Activated B cell treated with CpG ODN at 0.5 μM for 24 hours (primary cell): ENCODE measurements around the gene TMEM248. TPM values are rescaled to one million over a fixed set of nuclear protein-coding genes. Genes with fewer than 3 reads are reported as not detected.
"Not testable (repeated sequence)": the region's sequence is repeated elsewhere in the genome, so short reads cannot be mapped to it uniquely, and the experiment has no call there.

Experiments
- ATAC-seq: fragments of 200-7000 bp; cut with Tn5 transposase; one replicate; pipeline ENCODE4 v1.10.0; 2021; ENCODE audit warnings: low read depth, mild to moderate bottlenecking, moderate library complexity
- CTCF ChIA-PET: fragments of 350-600 bp; sonication (Branson Sonifier 250); formaldehyde crosslinking; loops from one replicate; lab custom pipeline; 2021; ENCODE audit warnings: antibody characterized with exemption; lab: Charles Lee
- POLR2A ChIA-PET: fragments of 350-600 bp; sonication (Branson Sonifier 250); formaldehyde crosslinking; loops from one replicate; lab custom pipeline; 2021; ENCODE audit warnings: antibody characterized with exemption; lab: Charles Lee
- DNase-seq: peaks from one replicate; pipeline ENCODE4 v3.0.0; 2022
- H3K27ac Mint-ChIP-seq: one replicate; pipeline ENCODE4 v1.8.0; 2020; ENCODE audit warnings: mixed read lengths
- H3K27me3 Mint-ChIP-seq: one replicate; pipeline ENCODE4 v1.8.0; 2021; ENCODE audit warnings: mixed read lengths
- H3K36me3 Mint-ChIP-seq: one replicate; pipeline ENCODE4 v1.8.0; 2021; ENCODE audit warnings: low read depth, mixed read lengths
- H3K4me1 Mint-ChIP-seq: one replicate; pipeline ENCODE4 v1.8.0; 2021; ENCODE audit warnings: mixed read lengths
- H3K4me3 Mint-ChIP-seq: one replicate; pipeline ENCODE4 v1.8.0; 2020; ENCODE audit warnings: mild to moderate bottlenecking, mixed read lengths
- H3K9me3 Mint-ChIP-seq: one replicate; pipeline ENCODE4 v1.8.0; 2020; ENCODE audit warnings: mixed read lengths
- CTCF ChIP-seq: fragments of 200-600 bp; IDR thresholded peaks from one replicate; pipeline ENCODE4 v1.8.0; 2022; ENCODE audit warnings: antibody characterized with exemption, mild to moderate bottlenecking
- intact Hi-C: fragments of 100-400 bp; cut with micrococcal nuclease; formaldehyde crosslinking; loops from one replicate; pipeline ENCODE4 v1.15.1; 2024
- total RNA-seq: library from RNA; stranded (reverse); gene quantifications from 2 replicates; pipeline ENCODE4 v1.2.3, GENCODE V29; 2022

Gene TMEM248
- total RNA-seq, 1 donor from 2014 or later, result 95.0 TPM

- ChIA-PET POLR2A (no interaction called here), CTCF (no interaction called here)
- DNase-seq (no peak), ATAC-seq (no peak)
- Mint-ChIP-seq H3K36me3 (no peaks in the 10 kb centered on the region), H3K4me3 (no peak overlapping the region), H3K4me1 (no peaks in the 10 kb centered on the region), H3K9me3 (no peaks in the 10 kb centered on the region), H3K27me3 (no peaks in the 10 kb centered on the region), H3K27ac (no peak overlapping the region)
- no peak for TF ChIP-seq CTCF
- intact Hi-C loops, result no loop called here
Measured at GRCh38 chr7:66970310-66970709, 49.3 kb downstream of the TMEM248 start.

DNA sequence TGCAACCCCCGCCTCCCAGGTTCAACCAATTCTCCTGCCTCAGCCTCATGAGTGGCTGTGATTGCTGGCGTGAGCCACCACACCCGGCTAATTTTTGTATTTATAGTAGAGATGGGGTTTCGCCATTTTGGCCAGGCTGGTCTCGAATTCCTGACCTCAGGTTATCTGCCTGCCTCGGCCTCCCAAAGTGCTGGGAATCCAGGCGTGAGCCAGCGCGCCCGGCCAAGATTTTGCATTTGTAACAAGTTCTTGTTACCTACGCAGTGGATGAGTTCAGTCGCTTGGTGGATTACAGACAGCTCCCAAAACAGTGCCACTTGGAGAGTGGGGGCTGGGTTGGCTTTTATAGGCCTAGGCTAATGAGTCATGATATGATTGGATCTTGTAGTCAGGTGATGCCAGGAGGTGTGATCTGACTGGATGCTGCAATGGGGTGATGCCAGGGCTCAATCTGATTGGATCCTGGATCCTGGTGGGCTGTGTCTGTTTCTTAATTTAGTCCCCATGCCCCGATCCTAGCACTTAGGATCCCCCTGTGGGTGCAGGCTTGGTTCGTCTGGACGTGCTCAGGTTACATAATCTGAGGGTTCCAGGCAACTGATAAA lies 54.1 kb downstream of the TMEM248 start:
- ChIA-PET POLR2A (no interaction called here), CTCF (no interaction called here)
- no peak for TF ChIP-seq CTCF
- Mint-ChIP-seq H3K9me3 (peaks cover 3% of the 10 kb centered on the region), H3K4me1 (no peaks in the 10 kb centered on the region), H3K27me3 (no peaks in the 10 kb centered on the region), H3K36me3 (no peaks in the 10 kb centered on the region), H3K27ac (no peak overlapping the region), H3K4me3 (no peak overlapping the region)
- ATAC-seq (no peak), DNase-seq (no peak)
- intact Hi-C loops, result no loop called here

DNA sequence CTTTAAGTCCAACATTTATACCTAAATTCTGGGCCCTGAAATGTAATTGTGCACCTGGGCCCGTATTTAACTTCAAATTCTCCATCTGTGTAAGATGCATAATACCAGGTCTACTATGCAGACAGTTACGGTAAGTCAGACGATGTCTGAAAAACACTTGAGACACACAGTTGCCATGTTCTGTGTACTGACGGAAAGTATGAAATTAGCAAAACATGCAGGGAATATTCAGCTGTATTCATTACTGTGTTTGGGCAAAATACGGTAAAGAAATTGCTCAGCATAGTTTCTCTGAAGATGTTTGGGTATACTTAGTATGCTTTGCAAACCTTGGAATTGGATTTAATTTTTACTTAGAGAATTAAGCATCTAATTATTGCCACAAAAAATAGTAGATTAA lies 57.3 kb downstream of the TMEM248 start:
- not testable (repeated sequence) for H3K4me1 Mint-ChIP-seq

DNA sequence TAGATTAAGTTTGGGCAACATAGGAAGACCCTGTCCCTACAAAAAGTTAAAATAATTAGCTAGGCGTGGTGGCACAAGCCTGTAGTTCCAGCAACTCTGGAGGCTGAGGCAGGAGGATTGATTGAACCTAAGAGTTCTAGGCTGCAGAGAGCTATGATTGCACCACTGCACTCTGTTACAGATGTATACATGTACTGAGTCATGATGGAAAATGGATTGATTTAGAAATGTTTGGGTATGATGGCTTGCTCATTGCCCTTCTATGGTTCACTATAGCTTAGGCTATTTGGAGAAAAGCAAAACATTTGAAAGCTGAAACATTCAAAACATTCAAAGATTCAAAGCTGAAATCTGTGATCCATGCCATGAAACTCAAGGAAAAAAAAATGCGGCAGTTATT lies 58.0 kb downstream of the TMEM248 start:
- H3K27me3 Mint-ChIP-seq, H3K4me1 Mint-ChIP-seq, intact Hi-C loops, H3K36me3 Mint-ChIP-seq, POLR2A ChIA-PET, ATAC-seq, DNase-seq, H3K27ac Mint-ChIP-seq, H3K4me3 Mint-ChIP-seq, CTCF ChIA-PET: not testable (repeated sequence)
- H3K9me3 Mint-ChIP-seq, result peaks cover 11% of the 10 kb centered on the region

More for the DNA sequence above, 57.3 kb downstream of the TMEM248 start:
- POLR2A ChIA-PET, DNase-seq, H3K27me3 Mint-ChIP-seq, ATAC-seq, H3K36me3 Mint-ChIP-seq, H3K4me3 Mint-ChIP-seq, CTCF ChIA-PET, H3K27ac Mint-ChIP-seq, intact Hi-C loops: not testable (repeated sequence)
- H3K9me3 Mint-ChIP-seq, result peaks cover 11% of the 10 kb centered on the region

GRCh38 chr7:66980336-66980735 lies 59.3 kb downstream of the TMEM248 start:
- H3K4me3 Mint-ChIP-seq, H3K36me3 Mint-ChIP-seq, H3K4me1 Mint-ChIP-seq, intact Hi-C loops, H3K27me3 Mint-ChIP-seq, POLR2A ChIA-PET, CTCF ChIA-PET, ATAC-seq, DNase-seq: not testable (repeated sequence)
- Mint-ChIP-seq H3K9me3 (peaks cover 11% of the 10 kb centered on the region), H3K27ac (peak overlapping the region; percentile 65)

- CTCF ChIA-PET, H3K27ac Mint-ChIP-seq, H3K9me3 Mint-ChIP-seq, H3K4me3 Mint-ChIP-seq, POLR2A ChIA-PET, ATAC-seq, DNase-seq, intact Hi-C loops, H3K27me3 Mint-ChIP-seq: not testable (repeated sequence)
- H3K36me3 Mint-ChIP-seq, result peaks cover 57% of the 10 kb centered on the region
- H3K4me1 Mint-ChIP-seq, result peaks cover 13% of the 10 kb centered on the region
Measured at GRCh38 chr7:66989552-66989951, 68.5 kb downstream of the TMEM248 start.

DNA sequence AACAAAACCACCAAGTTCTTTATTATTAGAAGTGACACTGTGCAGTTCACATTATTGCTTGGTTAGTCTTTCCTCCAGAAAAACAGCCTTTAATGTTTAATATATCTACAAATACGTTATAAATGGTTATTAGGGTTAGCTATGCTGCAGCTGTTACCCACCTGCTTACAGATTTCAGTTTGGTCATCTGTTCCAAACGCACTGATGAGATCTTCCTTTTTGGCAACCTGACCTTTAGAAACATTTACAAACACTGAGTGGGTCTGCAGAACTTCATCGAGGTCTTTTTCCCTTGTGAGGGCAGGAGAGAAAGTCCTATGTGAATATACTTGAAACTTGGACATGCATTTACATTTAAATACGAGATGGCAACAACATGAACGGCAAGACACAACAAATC lies 73.0 kb downstream of the TMEM248 start:
- CTCF ChIA-PET, result not testable (repeated sequence)
- H3K36me3 Mint-ChIP-seq, result peaks cover 57% of the 10 kb centered on the region

GRCh38 chr7:66994691-66995049 lies 73.6 kb downstream of the TMEM248 start:
- ChIA-PET POLR2A (interaction anchor here (0.6 to 3.0 kb wide), 8 partner anchors 73 to 789 kb away, joined by 3 to 26 read pairs (median 8); partner anchors contain the start of genes KCTD7, RABGEF1 and TMEM248), CTCF (interaction anchor here (1.3 kb wide), 1 partner anchor 150 kb away, joined by 5 read pairs; no protein-coding TSS in a partner anchor)
- H3K9me3 Mint-ChIP-seq, H3K27me3 Mint-ChIP-seq: not testable (repeated sequence)
- peak overlapping the region; percentile 100 for H3K27ac Mint-ChIP-seq
- H3K4me1 Mint-ChIP-seq, result peaks cover 26% of the 10 kb centered on the region
- H3K4me3 Mint-ChIP-seq, result peak overlapping the region; percentile 100
- peaks cover 59% of the 10 kb centered on the region for H3K36me3 Mint-ChIP-seq
- DNase-seq (peak; percentile 18), ATAC-seq (peak; percentile 38)
- intact Hi-C loops, result loop anchor here (1.0 to 10.0 kb wide), 7 partner anchors 308 to 1272 kb away; partner anchors contain the start of gene KCTD7

More for the DNA sequence above, 73.0 kb downstream of the TMEM248 start:
- not testable (repeated sequence) for H3K27me3 Mint-ChIP-seq, H3K9me3 Mint-ChIP-seq, DNase-seq, ATAC-seq
- POLR2A ChIA-PET, result interaction anchor here (1.9 to 3.0 kb wide), 2 partner anchors 73 to 366 kb away, joined by 7 to 26 read pairs; partner anchors contain the start of genes KCTD7 and TMEM248
- intact Hi-C loops, result loop anchor here (10.0 kb wide), 2 partner anchors 399 to 1239 kb away; no protein-coding TSS in a partner anchor
- Mint-ChIP-seq H3K4me3 (peak overlapping the region; percentile 100), H3K27ac (peak overlapping the region; percentile 100), H3K4me1 (peaks cover 26% of the 10 kb centered on the region)

GRCh38 chr7:66995050-66995776 lies 74.2 kb downstream of the TMEM248 start, which contains the start of gene SBDS:
TSS of gene SBDS (minus strand) at chr7:66995586. CDS start at chr7:66995417, 169 bp downstream.
- H3K4me1 Mint-ChIP-seq, result peaks cover 26% of the 10 kb centered on the region
- intact Hi-C loops, result loop anchor here (1.0 to 10.0 kb wide), 7 partner anchors 307 to 1273 kb away; partner anchors contain the start of gene KCTD7
- ChIA-PET POLR2A (interaction anchor here (0.6 to 3.0 kb wide), 11 partner anchors 11 to 790 kb away, joined by 3 to 26 read pairs (median 6); partner anchors contain the start of genes KCTD7, RABGEF1 and TMEM248), CTCF (interaction anchor here (1.3 kb wide), 1 partner anchor 151 kb away, joined by 5 read pairs; no protein-coding TSS in a partner anchor)
- peak within 1 kb of the TSS; percentile 100 for H3K4me3 Mint-ChIP-seq
- ATAC-seq (peak; percentile 59), DNase-seq (peak; percentile 79)
- H3K27me3 Mint-ChIP-seq, H3K9me3 Mint-ChIP-seq: not testable (repeated sequence)
- peaks cover 56% of the 10 kb centered on the region for H3K36me3 Mint-ChIP-seq
- peak within 1 kb of the TSS; percentile 100 for H3K27ac Mint-ChIP-seq
